GM15510 (cell line): ENCODE results near the gene SLC32A1.

Experiments used
- POLR2A ChIP-seq: IDR thresholded peaks from 3 replicates; pipeline ENCODE4 v1.6.1; 2011; ENCODE audit warnings: borderline replicate concordance; ENCODE audit not compliant: insufficient read length; ENCODE audit errors: extremely low read depth

Gene SLC32A1

DNA sequence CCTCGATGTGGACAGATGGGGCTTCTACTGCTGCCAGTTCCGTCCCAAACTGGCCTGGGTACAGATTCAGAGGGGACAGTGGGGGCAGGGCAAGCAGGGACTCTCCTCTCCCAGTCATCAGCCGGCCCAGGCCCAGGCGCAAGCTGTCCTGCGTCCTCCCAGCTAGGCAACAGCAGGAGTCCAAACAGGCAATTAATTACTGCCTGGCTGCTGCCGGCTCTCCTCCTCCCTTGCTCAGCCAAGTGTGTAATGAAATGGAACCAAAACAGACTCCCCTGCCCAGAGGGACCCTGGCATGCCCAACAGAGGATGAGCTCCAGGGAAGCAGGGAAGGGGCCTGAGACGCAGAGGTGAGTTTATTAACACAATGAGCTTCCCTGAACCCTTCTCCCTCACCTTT, 17.8 kb upstream of the SLC32A1 start:
- TF ChIP-seq POLR2A = no peak

DNA sequence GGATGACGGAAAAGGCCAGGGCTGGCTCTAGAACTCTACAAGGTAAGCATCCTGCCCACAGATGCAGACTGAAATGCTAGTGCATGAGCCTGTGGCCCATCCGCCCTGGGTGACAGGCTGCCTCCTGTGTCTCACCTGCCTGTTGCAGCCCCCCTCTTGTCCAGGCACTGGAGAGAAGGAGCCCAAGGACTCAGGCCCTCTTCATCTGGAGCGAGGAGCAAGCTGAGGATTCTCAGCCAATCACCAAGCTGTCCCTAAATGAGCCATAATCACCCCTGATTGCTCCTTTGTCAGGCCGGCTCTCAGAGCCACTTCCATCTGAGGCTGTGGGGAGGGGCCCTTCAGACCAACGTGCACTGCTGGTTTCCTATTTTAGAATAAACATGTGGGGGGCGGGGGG, 10.0 kb upstream of the SLC32A1 start:
- no peak for TF ChIP-seq POLR2A

- no peak for TF ChIP-seq POLR2A
Observed at GRCh38 chr20:38715646-38716045, 8.6 kb upstream of the SLC32A1 start.

GRCh38 chr20:38722683-38723016, 1.6 kb upstream of the SLC32A1 start:
- TF ChIP-seq POLR2A = no peak

DNA sequence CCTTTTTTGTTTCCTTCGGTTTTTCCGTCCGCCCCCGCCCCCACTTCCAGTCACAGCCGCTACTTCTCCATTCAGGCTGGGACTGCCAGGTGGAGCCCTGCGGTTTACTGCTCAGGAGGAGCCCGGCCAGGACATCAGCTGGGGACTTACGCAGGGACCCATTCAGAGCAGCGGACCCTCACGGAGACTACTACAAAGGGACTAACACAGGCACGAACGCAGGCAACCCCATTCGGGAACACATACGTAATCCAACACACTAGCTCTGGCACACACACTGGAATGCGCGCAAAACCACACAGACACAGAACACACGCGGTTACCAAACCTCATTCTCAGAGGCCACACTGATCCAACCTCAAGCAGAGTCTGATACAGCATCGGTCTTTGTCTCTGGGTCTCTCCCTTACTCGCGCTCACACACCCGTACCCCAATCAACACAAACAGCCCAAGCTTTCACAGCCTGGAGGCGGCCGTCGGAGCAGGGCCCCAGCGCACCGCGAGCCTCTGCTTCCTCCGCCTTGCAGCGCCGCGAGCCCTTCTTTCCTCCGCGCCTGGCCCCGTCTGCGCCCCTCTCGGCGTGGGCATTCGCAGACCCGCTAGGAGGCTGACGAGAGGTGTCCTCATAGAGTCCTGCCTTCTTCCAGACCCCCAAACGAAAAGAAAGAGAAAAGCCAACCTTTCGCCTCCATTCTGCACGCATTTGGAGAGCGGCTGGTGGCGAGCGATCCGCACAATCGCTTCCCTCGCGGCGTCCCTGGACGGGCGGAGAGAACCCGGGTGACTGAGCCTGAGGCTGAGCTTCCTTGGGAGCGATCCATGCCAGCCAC, 1.1 kb upstream of the SLC32A1 start:
- TF ChIP-seq POLR2A = no peak

DNA sequence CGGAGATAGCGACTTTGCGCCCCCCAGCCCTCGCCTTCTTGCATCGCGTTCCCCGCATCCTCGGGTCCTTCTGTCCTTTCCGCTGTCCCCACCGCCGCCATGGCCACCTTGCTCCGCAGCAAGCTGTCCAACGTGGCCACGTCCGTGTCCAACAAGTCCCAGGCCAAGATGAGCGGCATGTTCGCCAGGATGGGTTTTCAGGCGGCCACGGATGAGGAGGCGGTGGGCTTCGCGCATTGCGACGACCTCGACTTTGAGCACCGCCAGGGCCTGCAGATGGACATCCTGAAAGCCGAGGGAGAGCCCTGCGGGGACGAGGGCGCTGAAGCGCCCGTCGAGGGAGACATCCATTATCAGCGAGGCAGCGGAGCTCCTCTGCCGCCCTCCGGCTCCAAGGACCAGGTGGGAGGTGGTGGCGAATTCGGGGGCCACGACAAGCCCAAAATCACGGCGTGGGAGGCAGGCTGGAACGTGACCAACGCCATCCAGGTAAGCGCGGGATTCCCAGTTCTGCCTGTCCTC, 401 bp downstream of the SLC32A1 start:
- TF ChIP-seq POLR2A = no peak

DNA sequence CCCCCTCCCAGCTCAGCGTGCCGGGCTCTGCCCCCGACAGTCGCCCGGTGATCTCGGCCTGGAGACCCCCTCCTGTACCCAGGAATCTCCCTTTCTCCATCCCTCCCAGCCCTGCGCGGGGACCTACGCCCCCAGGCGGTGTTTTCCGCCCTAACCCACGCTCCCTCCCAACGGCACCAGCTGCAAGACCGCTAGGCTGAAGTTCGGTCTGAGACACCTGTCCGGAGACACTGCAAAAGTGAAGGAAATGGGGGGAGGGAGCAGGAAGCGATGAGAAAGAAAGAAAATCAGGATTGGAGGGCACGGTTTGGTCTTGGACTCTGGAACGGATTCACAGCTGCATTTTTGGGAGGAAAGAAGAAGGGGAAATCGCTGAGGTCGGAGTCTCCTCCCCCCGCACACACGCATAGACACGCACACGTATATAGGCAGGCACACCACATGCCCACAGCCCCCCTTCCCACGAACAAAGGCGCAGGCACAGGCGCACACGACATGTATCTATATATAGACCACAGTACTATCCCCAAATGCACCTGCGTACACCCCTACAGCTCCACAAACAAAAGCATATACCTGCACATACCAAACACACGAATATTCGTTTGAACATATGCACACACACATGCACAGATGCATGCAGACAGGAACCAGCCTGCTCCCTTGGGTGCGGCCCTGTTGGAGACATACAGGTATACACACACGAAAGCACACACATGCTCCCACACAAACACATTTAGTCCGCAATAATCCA, 1.0 kb downstream of the SLC32A1 start:
- no peak for TF ChIP-seq POLR2A

DNA sequence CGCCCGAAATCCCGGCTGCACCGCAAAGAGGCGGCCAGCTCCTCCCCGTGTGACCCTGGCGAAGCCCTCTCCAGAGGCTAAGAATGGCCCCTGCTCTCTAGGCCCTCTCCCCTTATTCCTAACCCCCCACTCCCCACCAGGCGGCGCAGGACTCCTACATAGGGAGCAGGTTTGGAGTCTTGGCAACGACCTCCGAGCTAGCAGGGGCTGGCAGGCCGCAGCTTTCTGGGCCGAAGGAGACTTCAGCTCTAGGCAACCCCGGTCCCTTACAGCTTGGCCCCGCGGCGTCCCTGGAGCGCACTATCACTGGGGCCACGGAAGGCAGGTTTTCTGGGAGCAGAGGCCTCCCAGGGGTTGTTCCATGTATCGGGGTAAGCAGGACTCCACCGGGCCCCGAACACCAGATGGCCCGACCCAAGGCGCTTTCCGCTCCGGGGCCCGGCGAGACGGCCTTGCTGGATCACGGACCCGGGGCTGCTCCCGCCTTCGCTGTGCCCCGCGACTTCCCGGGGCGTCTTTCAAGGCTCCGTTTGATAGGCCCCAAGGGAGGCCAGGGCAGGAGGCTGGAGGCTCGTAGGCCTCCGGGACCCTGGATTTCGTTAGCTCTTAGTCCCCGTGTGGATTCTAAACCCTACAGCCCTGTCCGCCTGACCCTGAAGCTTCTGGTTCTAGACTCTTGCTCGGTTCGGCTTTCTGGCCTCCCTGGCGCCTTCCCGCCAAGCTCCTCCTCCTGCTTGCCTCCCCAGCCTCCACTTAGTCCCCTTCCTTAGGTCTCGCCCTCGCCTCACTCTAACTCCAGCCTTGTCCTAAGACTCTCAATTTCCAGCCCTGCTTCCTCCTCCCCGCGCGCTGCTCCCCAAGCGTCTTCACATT, 1.9 kb downstream of the SLC32A1 start:
- TF ChIP-seq POLR2A = no peak

GRCh38 chr20:38726804-38727606, 2.7 kb downstream of the SLC32A1 start:
- no peak for TF ChIP-seq POLR2A

DNA sequence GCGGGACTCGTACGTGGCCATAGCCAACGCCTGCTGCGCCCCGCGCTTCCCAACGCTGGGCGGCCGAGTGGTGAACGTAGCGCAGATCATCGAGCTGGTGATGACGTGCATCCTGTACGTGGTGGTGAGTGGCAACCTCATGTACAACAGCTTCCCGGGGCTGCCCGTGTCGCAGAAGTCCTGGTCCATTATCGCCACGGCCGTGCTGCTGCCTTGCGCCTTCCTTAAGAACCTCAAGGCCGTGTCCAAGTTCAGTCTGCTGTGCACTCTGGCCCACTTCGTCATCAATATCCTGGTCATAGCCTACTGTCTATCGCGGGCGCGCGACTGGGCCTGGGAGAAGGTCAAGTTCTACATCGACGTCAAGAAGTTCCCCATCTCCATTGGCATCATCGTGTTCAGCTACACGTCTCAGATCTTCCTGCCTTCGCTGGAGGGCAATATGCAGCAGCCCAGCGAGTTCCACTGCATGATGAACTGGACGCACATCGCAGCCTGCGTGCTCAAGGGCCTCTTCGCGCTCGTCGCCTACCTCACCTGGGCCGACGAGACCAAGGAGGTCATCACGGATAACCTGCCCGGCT, 3.4 kb downstream of the SLC32A1 start:
- TF ChIP-seq POLR2A = no peak

DNA sequence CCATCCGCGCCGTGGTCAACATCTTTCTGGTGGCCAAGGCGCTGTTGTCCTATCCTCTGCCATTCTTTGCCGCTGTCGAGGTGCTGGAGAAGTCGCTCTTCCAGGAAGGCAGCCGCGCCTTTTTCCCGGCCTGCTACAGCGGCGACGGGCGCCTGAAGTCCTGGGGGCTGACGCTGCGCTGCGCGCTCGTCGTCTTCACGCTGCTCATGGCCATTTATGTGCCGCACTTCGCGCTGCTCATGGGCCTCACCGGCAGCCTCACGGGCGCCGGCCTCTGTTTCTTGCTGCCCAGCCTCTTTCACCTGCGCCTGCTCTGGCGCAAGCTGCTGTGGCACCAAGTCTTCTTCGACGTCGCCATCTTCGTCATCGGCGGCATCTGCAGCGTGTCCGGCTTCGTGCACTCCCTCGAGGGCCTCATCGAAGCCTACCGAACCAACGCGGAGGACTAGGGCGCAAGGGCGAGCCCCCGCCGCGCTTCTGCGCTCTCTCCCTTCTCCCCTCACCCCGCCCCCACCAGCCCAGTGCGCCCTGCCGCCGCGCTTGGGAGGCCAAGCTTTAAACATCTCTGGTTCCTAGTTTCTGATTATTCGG, 4.0 kb downstream of the SLC32A1 start:
- no peak for TF ChIP-seq POLR2A

- TF ChIP-seq POLR2A = no peak
Observed at GRCh38 chr20:38728911-38729642, 4.8 kb downstream of the SLC32A1 start.

DNA sequence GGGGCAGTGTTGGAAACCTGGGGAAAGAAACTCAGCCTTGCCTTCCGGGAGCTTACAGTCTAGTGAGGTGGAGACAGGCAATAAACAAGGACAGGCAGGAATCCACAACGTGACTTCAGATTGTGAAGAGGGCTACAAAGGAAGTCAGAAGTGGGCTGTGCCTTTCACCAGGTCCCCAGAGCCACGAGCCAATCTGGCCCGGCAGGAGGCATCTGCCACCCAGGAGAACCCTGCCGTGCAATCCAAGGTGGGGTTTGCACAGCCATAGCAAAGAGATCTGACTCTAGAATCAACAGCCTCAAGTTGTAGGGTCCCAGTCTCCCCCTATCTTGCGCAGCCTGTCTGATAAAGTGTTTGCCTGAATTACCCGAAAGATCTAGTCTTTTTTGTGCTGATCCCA, 5.5 kb downstream of the SLC32A1 start:
- TF ChIP-seq POLR2A = no peak
